GM23248 (cell line): ENCODE measurements around the gene BCAP31.
"Not testable (repeated sequence)": the region's sequence is repeated elsewhere in the genome, so short reads cannot be mapped to it uniquely, and the experiment has no call there.

ENCODE experiments used
- EZH2 ChIP-seq: fragments of 200-600 bp; sonication (generic); IDR thresholded peaks from 2 replicates; pipeline ENCODE4 v1.6.1; 2018; ENCODE audit warnings: antibody characterized with exemption, mild to moderate bottlenecking; ENCODE audit not compliant: insufficient read depth, poor library complexity, severe bottlenecking
- EZH2phosphoT487 ChIP-seq: fragments of 200-600 bp; sonication (generic); IDR thresholded peaks from 2 replicates; pipeline ENCODE4 v1.6.1; 2018; ENCODE audit warnings: antibody characterized with exemption, moderate library complexity, mild to moderate bottlenecking, low read depth; ENCODE audit not compliant: insufficient read depth

DNA sequence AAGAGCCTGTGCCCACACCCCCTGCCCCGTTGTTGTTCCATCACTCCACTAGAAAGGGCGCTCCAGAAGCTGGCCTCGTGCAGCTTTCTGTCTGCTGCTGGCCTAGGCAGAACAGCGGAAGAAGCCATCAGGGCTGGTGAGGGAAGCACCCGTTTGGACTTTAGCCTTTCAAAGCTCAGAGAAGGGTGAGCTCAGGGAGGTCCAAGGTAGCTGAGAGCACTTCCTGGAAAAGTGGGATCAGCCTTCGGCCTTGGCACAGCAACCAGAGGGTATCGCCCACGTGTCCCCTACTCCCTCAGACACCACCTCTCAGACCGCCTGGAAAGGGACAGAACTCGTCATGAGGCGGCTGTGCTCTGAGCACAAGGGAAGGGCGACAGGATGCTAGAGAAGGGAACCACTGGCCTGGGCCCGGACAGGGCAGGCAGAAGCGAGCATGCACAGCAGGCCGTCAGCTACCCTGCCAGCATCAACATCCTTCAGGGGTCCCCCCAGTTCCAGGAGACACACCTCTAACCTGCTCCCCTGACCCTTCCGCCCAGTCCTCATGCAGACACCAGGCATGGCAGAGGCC is 24.9 kb downstream of the BCAP31 start:
- not testable (repeated sequence) for TF ChIP-seq EZH2, EZH2phosphoT487
